GM10266 (cell line): ENCODE measurements around the gene CCDC28B.

Experiments used
- DNase-seq: peaks from one replicate; pipeline ENCODE4 v3.0.0; 2012; ENCODE audit errors: extremely low spot score
- CTCF ChIP-seq: IDR thresholded peaks from 2 replicates; pipeline ENCODE4 v1.5.1; 2012; ENCODE audit warnings: mild to moderate bottlenecking, low read depth; ENCODE audit not compliant: control insufficient read depth, insufficient read depth; ENCODE audit errors: missing control alignments

CCDC28B gene

GRCh38 chr1:32194984-32195383, 5.4 kb upstream of the CCDC28B start:
- TF ChIP-seq CTCF: no peak
- no peak for DNase-seq

- no peak for DNase-seq
- no peak for TF ChIP-seq CTCF
Observed at GRCh38 chr1:32195531-32195930, 4.9 kb upstream of the CCDC28B start.

- TF ChIP-seq CTCF: no peak
- DNase-seq: no peak
Observed at GRCh38 chr1:32195972-32196823, 4.2 kb upstream of the CCDC28B start.

- no peak for TF ChIP-seq CTCF
- no peak for DNase-seq
Observed at GRCh38 chr1:32197074-32197473, 3.3 kb upstream of the CCDC28B start.

- no peak for TF ChIP-seq CTCF
- DNase-seq: no peak
Observed at GRCh38 chr1:32197837-32198236, 2.6 kb upstream of the CCDC28B start.

- DNase-seq: no peak
- no peak for TF ChIP-seq CTCF
Observed at GRCh38 chr1:32198237-32199042, 2.0 kb upstream of the CCDC28B start.
